HCT116 (cell line): Measurements from ENCODE around the gene TNKS1BP1.

Experiments used
- ATF3 ChIP-seq: IDR thresholded peaks from 2 replicates; pipeline ENCODE4 v1.6.1; 2012
- CTCF ChIP-seq, 3 experiments: fragments of 200-600 bp in 1 of 3; sonication (generic) in 1 of 3; IDR thresholded peaks in 2 of 3; conservative IDR thresholded peaks in 1 of 3; 2 replicates each; pipeline ENCODE4 v1.5.1; 2012 to 2017; ENCODE audit warnings: low read depth in 2 of 3, low read length in 2 of 3, antibody characterized with exemption in 1 of 3, borderline replicate concordance in 1 of 3, control low read depth in 1 of 3, mild to moderate bottlenecking in 1 of 3, mixed read lengths in 1 of 3, mixed run types in 1 of 3, moderate library complexity in 1 of 3; ENCODE audit not compliant: insufficient read depth in 1 of 3
- POLR2A ChIP-seq: IDR thresholded peaks from 2 replicates; pipeline ENCODE4 v1.7.0; 2011; ENCODE audit warnings: borderline replicate concordance; ENCODE audit not compliant: insufficient read depth, insufficient read length; ENCODE audit errors: extremely low read depth
- POLR2AphosphoS5 ChIP-seq: IDR thresholded peaks from 2 replicates; pipeline ENCODE4 v1.6.1; 2011; ENCODE audit warnings: mild to moderate bottlenecking, low read depth, low read length, moderate library complexity
- RAD21 ChIP-seq: IDR thresholded peaks from 2 replicates; pipeline ENCODE4 v1.6.1; 2012; ENCODE audit warnings: low read depth, mild to moderate bottlenecking
- TCF7L2 ChIP-seq: IDR thresholded peaks from 2 replicates; pipeline ENCODE4 v1.7.0; 2011; ENCODE audit warnings: borderline replicate concordance, inconsistent platforms; ENCODE audit not compliant: insufficient read depth, insufficient read length; ENCODE audit errors: extremely low read depth
- ZNF274 ChIP-seq: fragments of 200-500 bp; sonication (Bioruptor generic); IDR thresholded peaks from 2 replicates; pipeline ENCODE4 v1.6.1; 2014; ENCODE audit warnings: mild to moderate bottlenecking, low read depth, low read length, inconsistent platforms
- TF ChIP-seq, protein P1 (sequence below): IDR thresholded peaks from 2 replicates; pipeline ENCODE4 v1.6.1; 2012; ENCODE audit warnings: low read depth
- TF ChIP-seq, protein P2 (sequence below): IDR thresholded peaks from 2 replicates; pipeline ENCODE4 v1.6.1; 2012

- TF ChIP-seq CTCF (IDR thresholded peaks at IDR 0.05 in 2 of 3, conservative IDR thresholded peaks at IDR 0.05 in 1 of 3; ENCODE audit: borderline replicate concordance in 1 of 3, insufficient read depth in 1 of 3, low read depth in 2 of 3, low read length in 2 of 3) (no peak), ZNF274 (no peak), ATF3 (no peak), TCF7L2 (no peak), RAD21 (no peak), POLR2AphosphoS5 (no peak), POLR2A (no peak)
- TF ChIP-seq, protein P1, sequence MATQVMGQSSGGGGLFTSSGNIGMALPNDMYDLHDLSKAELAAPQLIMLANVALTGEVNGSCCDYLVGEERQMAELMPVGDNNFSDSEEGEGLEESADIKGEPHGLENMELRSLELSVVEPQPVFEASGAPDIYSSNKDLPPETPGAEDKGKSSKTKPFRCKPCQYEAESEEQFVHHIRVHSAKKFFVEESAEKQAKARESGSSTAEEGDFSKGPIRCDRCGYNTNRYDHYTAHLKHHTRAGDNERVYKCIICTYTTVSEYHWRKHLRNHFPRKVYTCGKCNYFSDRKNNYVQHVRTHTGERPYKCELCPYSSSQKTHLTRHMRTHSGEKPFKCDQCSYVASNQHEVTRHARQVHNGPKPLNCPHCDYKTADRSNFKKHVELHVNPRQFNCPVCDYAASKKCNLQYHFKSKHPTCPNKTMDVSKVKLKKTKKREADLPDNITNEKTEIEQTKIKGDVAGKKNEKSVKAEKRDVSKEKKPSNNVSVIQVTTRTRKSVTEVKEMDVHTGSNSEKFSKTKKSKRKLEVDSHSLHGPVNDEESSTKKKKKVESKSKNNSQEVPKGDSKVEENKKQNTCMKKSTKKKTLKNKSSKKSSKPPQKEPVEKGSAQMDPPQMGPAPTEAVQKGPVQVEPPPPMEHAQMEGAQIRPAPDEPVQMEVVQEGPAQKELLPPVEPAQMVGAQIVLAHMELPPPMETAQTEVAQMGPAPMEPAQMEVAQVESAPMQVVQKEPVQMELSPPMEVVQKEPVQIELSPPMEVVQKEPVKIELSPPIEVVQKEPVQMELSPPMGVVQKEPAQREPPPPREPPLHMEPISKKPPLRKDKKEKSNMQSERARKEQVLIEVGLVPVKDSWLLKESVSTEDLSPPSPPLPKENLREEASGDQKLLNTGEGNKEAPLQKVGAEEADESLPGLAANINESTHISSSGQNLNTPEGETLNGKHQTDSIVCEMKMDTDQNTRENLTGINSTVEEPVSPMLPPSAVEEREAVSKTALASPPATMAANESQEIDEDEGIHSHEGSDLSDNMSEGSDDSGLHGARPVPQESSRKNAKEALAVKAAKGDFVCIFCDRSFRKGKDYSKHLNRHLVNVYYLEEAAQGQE: no peak
- TF ChIP-seq, protein P2, sequence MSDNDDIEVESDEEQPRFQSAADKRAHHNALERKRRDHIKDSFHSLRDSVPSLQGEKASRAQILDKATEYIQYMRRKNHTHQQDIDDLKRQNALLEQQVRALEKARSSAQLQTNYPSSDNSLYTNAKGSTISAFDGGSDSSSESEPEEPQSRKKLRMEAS: no peak
These were observed 17.9 kb upstream of the TNKS1BP1 start for GRCh38 chr11:57342702-57343101.
